OCI-LY3 (cell line): ENCODE results near the gene CXCL10.
"Not testable (repeated sequence)": the region's sequence is repeated elsewhere in the genome, so short reads cannot be mapped to it uniquely, and the experiment has no call there.

Experiments
- CTCF ChIP-seq: fragments of 200-600, 300-600 bp; sonication (generic); IDR thresholded peaks from 2 replicates; pipeline ENCODE4 v1.5.1; 2014; ENCODE audit warnings: antibody characterized with exemption, low read length, low read depth
- EZH2phosphoT487 ChIP-seq: fragments of 200-600 bp; shearing (Covaris generic); IDR thresholded peaks from 2 replicates; pipeline ENCODE4 v1.6.1; 2018; ENCODE audit warnings: antibody characterized with exemption, mixed run types, low read depth

DNA sequence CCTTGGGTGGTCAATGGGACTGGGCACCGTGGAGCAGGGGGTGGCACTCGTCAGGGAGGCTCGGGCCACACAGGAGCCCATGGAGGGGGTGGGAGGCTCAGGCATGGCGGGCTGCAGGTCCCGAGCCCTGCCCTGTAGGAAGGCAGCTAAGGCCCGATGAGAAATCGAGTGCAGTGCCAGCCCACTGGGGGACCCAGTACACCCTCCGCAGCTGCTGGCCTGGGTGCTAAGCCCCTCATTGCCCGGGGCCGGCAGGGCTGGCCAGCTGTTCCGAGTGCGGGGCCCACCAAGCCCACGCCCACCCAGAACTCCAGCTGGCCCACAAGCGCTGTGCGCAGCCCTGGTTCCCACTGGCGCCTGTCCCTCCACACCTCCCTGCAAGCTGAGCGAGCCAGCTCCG lies 20.0 kb upstream of the CXCL10 start:
- TF ChIP-seq CTCF, EZH2phosphoT487: not testable (repeated sequence)
